Loucy (cell line): Measurements from ENCODE around the gene PIGN.

ENCODE experiments used
- CTCF ChIP-seq: fragments of 200-600 bp; sonication (generic); conservative IDR thresholded peaks from 2 replicates; pipeline ENCODE4 v1.5.1; 2014; ENCODE audit warnings: mild to moderate bottlenecking, antibody characterized with exemption, low read length
- EZH2phosphoT487 ChIP-seq: fragments of 200-600 bp; IDR thresholded peaks from 2 replicates; pipeline ENCODE4 v1.6.1; 2018; ENCODE audit warnings: antibody characterized with exemption, mild to moderate bottlenecking, moderate library complexity, borderline replicate concordance

DNA sequence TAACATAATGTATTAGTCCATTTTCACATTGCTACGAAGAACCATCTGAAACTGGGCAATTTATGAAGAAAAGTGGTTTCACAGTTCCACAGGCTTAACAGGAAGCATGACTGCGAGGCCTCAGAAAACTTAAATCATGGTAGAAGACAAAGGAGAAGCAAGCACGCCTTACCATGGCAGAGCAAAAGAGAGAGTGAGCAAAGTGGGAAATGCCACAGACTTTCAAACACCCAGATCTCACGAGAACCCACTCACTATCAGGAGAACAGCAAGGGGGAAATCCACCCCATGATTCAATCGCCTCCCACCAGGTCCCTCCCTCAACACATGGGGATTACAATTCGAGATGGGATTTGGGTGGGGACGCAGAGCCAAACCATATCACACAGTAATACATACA, 22.5 kb downstream of the PIGN start:
- TF ChIP-seq CTCF (no peak), EZH2phosphoT487 (no peak)
